Measurements from ENCODE around the gene ATG2B.
A peak's percentile ranks its signal among the peaks of the same experiment; 100 is the strongest.

DNA sequence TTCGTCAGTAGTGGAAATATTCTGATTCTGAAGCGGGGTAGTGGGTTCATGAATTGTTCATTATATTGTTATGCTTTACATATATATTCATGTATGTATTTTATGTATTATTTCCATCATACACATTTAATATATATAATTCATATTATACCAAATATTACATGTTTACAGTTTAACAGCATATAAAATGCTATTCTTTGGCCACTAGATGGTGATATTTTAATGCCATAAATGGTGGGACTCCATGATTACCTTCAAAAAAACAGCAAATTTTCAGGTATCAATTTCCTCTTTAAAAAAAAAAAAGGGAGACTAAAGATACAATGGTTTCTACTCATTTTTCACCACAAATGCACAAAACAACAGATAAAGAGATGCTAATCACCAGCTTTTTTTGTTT, 66.1 kb downstream of the ATG2B start:
- TF ChIP-seq EZH2 (IDR thresholded peaks at IDR 0.05) = no peak
- TF ChIP-seq, protein P1, sequence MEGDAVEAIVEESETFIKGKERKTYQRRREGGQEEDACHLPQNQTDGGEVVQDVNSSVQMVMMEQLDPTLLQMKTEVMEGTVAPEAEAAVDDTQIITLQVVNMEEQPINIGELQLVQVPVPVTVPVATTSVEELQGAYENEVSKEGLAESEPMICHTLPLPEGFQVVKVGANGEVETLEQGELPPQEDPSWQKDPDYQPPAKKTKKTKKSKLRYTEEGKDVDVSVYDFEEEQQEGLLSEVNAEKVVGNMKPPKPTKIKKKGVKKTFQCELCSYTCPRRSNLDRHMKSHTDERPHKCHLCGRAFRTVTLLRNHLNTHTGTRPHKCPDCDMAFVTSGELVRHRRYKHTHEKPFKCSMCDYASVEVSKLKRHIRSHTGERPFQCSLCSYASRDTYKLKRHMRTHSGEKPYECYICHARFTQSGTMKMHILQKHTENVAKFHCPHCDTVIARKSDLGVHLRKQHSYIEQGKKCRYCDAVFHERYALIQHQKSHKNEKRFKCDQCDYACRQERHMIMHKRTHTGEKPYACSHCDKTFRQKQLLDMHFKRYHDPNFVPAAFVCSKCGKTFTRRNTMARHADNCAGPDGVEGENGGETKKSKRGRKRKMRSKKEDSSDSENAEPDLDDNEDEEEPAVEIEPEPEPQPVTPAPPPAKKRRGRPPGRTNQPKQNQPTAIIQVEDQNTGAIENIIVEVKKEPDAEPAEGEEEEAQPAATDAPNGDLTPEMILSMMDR (IDR thresholded peaks at IDR 0.05) = peak; percentile 55

Measured in neural progenitor cell (in vitro differentiated cells).